Measurements from ENCODE around the gene STX19. TPM values are rescaled to one million over a fixed set of nuclear protein-coding genes. Genes with fewer than 3 reads are reported as not detected.

Gene STX19
- total and polyA plus RNA-seq, 2 donors (not counting 1 experiment from before 2014, with no cell fraction given), result not detected

DNA sequence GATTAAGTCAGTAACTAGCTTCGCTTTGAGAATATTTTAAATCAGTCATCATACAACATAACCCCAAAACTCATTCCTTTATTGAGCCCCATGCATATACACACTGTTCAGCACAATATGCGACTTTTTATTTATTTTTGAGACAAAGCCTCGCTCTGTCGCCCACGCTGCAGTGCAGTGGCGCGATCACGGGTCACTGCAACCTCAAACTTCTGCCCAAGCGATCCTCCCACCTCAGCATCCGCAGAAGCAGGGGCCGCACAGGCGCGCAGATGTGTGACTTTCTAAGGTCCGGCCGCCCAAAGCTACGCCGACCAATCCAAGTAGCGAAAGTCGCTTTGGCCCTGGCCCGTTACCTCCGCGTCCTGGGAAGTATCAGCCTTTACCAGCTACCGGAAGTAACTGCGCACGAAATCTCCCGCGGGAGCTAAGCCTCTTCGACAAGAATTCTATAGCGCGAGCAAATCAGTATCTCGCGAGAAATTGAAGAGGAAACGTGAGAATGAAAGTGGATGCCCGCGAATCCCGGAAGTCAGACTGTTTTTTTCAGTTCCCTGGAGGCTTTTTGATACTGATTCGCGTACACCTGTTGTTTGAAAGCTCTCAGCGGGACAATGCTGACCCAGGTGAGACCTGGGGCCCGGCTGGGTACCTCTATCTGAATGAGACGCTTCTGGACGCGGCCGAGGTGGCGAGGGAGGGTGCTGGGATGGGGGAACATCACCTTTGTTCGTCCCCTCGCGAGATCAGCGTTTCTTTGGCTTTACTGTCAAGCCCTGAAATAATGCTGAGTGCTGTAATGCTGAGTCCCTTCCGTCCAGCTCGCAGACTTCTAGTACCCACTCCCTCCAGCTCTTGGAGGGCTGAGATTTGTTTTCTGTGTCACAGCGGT, 34.4 kb upstream of the STX19 start, which contains the start of the genes DHFR2 and NSUN3:
TSS of gene DHFR2 (minus strand) at position 404 of the 892 bp plus-strand sequence. CDS start 1,405 bp downstream, outside the sequence.
TSS of gene NSUN3 (plus strand) at position 549 of the 892 bp plus-strand sequence. CDS start at position 615, 66 bp downstream.
- intact Hi-C loops (cut with micrococcal nuclease), result loop anchor here (1.0 kb wide), 1 partner anchor 82 kb away; the partner anchor contains the start of gene ARL13B
- no peaks in the 10 kb centered on the region for H3K9me3 Mint-ChIP-seq (ENCODE audit: insufficient read depth)

More for the DNA sequence above, 34.4 kb upstream of the STX19 start, which contains the start of the genes DHFR2 and NSUN3:
- Histone ChIP-seq H3K9ac (ENCODE audit: low read length) (peak within 1 kb of the TSS; percentile 93), H3K4me3 (ENCODE audit: control extremely low read depth in 1 of 5, extremely low read depth in 1 of 5, insufficient read depth in 1 of 5, low read depth in 2 of 5, low read length in 4 of 5) (peak within 1 kb of the TSS; percentile 68 to 95 (median 93)), H3K4me2 (replicated peaks; ENCODE audit: low read depth, low read length, poor library complexity, severe bottlenecking) (peak within 1 kb of the TSS; percentile 85), H3K27me3 (replicated peaks in 1 of 4; ENCODE audit: control extremely low read depth in 1 of 4, control insufficient read depth in 3 of 4, insufficient read depth in 4 of 4, low read length in 3 of 4) (no peaks in the 10 kb centered on the region), H3K9me3 (ENCODE audit: control extremely low read depth in 1 of 3, control insufficient read depth in 2 of 3, insufficient read depth in 1 of 3, low read length in 2 of 3) (peaks cover 0 to 2% (median 0%) of the 10 kb centered on the region in 3 donors), H3K79me2 (ENCODE audit: control insufficient read depth, insufficient read depth, low read length) (peaks cover 54% of the 10 kb centered on the region), H3K4me1 (ENCODE audit: control insufficient read depth in 2 of 2, insufficient read depth in 2 of 2, low read length in 2 of 2) (peaks cover 18 to 29% of the 10 kb centered on the region in 2 donors), H3K27ac (ENCODE audit: low read length in 2 of 2) (peak within 1 kb of the TSS; percentile 94 to 99), H2AFZ (ENCODE audit: insufficient read depth, low read depth, low read length, poor library complexity, severe bottlenecking) (peak within 1 kb of the TSS; percentile 92), H3K36me3 (replicated peaks in 1 of 2; ENCODE audit: control extremely low read depth in 1 of 2, control insufficient read depth in 1 of 2, extremely low read depth in 1 of 2, insufficient read depth in 2 of 2, low read length in 1 of 2) (peaks cover 7 to 25% of the 10 kb centered on the region in 2 experiments), H4K20me1 (ENCODE audit: control insufficient read depth, insufficient read depth, low read length, poor library complexity, severe bottlenecking) (no peaks in the 10 kb centered on the region)
- Mint-ChIP-seq H3K27me3 (no peaks in the 10 kb centered on the region), H3K4me3 (peak within 1 kb of the TSS; percentile 100), H3K4me1 (peaks cover 48% of the 10 kb centered on the region), H3K27ac (peak within 1 kb of the TSS; percentile 100)
- TF ChIP-seq, protein P1, sequence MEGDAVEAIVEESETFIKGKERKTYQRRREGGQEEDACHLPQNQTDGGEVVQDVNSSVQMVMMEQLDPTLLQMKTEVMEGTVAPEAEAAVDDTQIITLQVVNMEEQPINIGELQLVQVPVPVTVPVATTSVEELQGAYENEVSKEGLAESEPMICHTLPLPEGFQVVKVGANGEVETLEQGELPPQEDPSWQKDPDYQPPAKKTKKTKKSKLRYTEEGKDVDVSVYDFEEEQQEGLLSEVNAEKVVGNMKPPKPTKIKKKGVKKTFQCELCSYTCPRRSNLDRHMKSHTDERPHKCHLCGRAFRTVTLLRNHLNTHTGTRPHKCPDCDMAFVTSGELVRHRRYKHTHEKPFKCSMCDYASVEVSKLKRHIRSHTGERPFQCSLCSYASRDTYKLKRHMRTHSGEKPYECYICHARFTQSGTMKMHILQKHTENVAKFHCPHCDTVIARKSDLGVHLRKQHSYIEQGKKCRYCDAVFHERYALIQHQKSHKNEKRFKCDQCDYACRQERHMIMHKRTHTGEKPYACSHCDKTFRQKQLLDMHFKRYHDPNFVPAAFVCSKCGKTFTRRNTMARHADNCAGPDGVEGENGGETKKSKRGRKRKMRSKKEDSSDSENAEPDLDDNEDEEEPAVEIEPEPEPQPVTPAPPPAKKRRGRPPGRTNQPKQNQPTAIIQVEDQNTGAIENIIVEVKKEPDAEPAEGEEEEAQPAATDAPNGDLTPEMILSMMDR (IDR thresholded peaks at IDR 0.05), result no peak
- no peak for TF ChIP-seq EZH2 (IDR thresholded peaks at IDR 0.05; ENCODE audit: borderline replicate concordance, insufficient read depth, low read depth, low read length, poor library complexity, severe bottlenecking)
- peak; percentile 88 for ATAC-seq (ENCODE audit: low read depth)
- DNase-seq, result peak; percentile 95
- ChIA-PET CTCF (interaction anchor here (0.7 to 2.8 kb wide), 7 partner anchors 9 to 83 kb away, joined by 3 to 11 read pairs (median 5); partner anchors contain the start of gene ARL13B), POLR2A (interaction anchor here (1.2 kb wide), 1 partner anchor 83 kb away, joined by 7 read pairs; the partner anchor contains the start of gene ARL13B)
- WGBS (ENCODE audit: insufficient coverage), result under 1% methylated on average over 47 of the region's 52 CpGs
